ENCODE measurements around the gene PDSS1. TPM values are rescaled to one million over a fixed set of nuclear protein-coding genes. Genes with fewer than 3 reads are reported as not detected.

PDSS1 gene
- total and polyA plus RNA-seq, 2 of the 13 experiments (the other 11 are each of a cell fraction or from before 2014, with no cell fraction given), result 18.7 to 19.3 TPM

DNA sequence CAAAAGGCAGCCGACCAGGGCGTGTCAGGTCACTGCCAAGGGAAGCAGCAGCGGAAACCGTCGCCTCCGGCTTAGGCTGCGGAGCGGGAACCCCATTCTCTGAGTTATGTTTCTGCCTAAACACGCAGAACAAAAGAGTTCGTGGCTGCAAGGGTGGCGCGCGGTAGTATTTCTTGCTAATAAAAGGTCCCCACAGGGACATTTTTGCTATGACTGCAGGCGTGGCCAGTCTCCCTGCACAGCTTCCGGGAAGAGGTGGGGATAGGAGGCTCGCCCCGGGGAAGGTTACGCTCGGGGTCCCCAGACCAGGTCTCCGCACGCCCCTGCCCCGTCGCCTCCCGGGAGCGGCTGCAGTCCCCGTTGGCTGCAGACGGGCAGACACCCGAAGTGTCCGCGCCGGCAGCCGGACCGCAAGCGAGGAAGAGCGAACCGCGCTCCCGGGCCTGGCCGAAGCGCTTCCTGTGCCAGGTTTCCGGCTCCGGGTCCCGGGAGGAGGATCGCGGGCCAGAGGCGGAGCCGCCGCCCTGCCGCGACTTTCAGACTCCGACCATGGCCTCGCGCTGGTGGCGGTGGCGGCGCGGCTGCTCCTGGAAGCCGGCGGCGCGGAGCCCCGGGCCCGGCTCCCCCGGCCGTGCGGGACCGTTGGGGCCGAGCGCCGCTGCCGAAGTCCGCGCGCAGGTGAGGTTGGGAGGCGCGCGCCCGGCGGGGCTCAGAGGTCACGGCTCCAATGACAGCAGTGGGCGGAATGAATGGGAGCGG is at the start of gene PDSS1 (continued):
- TF ChIP-seq, protein P1, sequence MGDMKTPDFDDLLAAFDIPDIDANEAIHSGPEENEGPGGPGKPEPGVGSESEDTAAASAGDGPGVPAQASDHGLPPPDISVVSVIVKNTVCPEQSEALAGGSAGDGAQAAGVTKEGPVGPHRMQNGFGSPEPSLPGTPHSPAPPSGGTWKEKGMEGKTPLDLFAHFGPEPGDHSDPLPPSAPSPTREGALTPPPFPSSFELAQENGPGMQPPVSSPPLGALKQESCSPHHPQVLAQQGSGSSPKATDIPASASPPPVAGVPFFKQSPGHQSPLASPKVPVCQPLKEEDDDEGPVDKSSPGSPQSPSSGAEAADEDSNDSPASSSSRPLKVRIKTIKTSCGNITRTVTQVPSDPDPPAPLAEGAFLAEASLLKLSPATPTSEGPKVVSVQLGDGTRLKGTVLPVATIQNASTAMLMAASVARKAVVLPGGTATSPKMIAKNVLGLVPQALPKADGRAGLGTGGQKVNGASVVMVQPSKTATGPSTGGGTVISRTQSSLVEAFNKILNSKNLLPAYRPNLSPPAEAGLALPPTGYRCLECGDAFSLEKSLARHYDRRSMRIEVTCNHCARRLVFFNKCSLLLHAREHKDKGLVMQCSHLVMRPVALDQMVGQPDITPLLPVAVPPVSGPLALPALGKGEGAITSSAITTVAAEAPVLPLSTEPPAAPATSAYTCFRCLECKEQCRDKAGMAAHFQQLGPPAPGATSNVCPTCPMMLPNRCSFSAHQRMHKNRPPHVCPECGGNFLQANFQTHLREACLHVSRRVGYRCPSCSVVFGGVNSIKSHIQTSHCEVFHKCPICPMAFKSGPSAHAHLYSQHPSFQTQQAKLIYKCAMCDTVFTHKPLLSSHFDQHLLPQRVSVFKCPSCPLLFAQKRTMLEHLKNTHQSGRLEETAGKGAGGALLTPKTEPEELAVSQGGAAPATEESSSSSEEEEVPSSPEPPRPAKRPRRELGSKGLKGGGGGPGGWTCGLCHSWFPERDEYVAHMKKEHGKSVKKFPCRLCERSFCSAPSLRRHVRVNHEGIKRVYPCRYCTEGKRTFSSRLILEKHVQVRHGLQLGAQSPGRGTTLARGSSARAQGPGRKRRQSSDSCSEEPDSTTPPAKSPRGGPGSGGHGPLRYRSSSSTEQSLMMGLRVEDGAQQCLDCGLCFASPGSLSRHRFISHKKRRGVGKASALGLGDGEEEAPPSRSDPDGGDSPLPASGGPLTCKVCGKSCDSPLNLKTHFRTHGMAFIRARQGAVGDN (CRISPR knock-in tag; IDR thresholded peaks at IDR 0.05), result peak; percentile 83
- TF ChIP-seq NCOA5 (CRISPR knock-in tag; IDR thresholded peaks at IDR 0.05) (no peak), ZBTB7B (CRISPR knock-in tag; IDR thresholded peaks at IDR 0.05) (peak; percentile 41), CBX1 (IDR thresholded peaks at IDR 0.05; ENCODE audit: low read depth) (no peak), SMYD3 (CRISPR knock-in tag; IDR thresholded peaks at IDR 0.05) (no peak), ESRRA (CRISPR knock-in tag; IDR thresholded peaks at IDR 0.05; ENCODE audit: low read depth) (peak; percentile 69; the same call in 1 of the 2 replicates), JUND (CRISPR knock-in tag; IDR thresholded peaks at IDR 0.05) (no peak), KDM1A (CRISPR knock-in tag; IDR thresholded peaks at IDR 0.05) (no peak), ZNF747 (CRISPR knock-in tag; IDR thresholded peaks at IDR 0.05; ENCODE audit: borderline replicate concordance) (no peak), HNRNPH1 (optimal IDR thresholded peaks at IDR 0.05; ENCODE audit: low read depth, low read length) (no peak), ZNF329 (CRISPR knock-in tag; IDR thresholded peaks at IDR 0.05; ENCODE audit: low read depth) (no peak), ELF1 (CRISPR knock-in tag; IDR thresholded peaks at IDR 0.05) (peak; percentile 77), TMF1 (CRISPR knock-in tag; IDR thresholded peaks at IDR 0.05; ENCODE audit: low read depth) (no peak), ZSCAN30 (CRISPR knock-in tag; IDR thresholded peaks at IDR 0.05) (no peak), MAFG (CRISPR knock-in tag; IDR thresholded peaks at IDR 0.05) (no peak; the same call in 1 of the 2 replicates), SOX13 (IDR thresholded peaks at IDR 0.05) (no peak), SOX13 (CRISPR knock-in tag; conservative IDR thresholded peaks at IDR 0.05 in 1 of 2, IDR thresholded peaks at IDR 0.05 in 1 of 2) (no peak)
- TF ChIP-seq, protein P2, sequence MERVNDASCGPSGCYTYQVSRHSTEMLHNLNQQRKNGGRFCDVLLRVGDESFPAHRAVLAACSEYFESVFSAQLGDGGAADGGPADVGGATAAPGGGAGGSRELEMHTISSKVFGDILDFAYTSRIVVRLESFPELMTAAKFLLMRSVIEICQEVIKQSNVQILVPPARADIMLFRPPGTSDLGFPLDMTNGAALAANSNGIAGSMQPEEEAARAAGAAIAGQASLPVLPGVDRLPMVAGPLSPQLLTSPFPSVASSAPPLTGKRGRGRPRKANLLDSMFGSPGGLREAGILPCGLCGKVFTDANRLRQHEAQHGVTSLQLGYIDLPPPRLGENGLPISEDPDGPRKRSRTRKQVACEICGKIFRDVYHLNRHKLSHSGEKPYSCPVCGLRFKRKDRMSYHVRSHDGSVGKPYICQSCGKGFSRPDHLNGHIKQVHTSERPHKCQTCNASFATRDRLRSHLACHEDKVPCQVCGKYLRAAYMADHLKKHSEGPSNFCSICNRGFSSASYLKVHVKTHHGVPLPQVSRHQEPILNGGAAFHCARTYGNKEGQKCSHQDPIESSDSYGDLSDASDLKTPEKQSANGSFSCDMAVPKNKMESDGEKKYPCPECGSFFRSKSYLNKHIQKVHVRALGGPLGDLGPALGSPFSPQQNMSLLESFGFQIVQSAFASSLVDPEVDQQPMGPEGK (CRISPR knock-in tag; IDR thresholded peaks at IDR 0.05), result no peak; the same call in 1 of the 2 replicates
- TF ChIP-seq, protein P3, sequence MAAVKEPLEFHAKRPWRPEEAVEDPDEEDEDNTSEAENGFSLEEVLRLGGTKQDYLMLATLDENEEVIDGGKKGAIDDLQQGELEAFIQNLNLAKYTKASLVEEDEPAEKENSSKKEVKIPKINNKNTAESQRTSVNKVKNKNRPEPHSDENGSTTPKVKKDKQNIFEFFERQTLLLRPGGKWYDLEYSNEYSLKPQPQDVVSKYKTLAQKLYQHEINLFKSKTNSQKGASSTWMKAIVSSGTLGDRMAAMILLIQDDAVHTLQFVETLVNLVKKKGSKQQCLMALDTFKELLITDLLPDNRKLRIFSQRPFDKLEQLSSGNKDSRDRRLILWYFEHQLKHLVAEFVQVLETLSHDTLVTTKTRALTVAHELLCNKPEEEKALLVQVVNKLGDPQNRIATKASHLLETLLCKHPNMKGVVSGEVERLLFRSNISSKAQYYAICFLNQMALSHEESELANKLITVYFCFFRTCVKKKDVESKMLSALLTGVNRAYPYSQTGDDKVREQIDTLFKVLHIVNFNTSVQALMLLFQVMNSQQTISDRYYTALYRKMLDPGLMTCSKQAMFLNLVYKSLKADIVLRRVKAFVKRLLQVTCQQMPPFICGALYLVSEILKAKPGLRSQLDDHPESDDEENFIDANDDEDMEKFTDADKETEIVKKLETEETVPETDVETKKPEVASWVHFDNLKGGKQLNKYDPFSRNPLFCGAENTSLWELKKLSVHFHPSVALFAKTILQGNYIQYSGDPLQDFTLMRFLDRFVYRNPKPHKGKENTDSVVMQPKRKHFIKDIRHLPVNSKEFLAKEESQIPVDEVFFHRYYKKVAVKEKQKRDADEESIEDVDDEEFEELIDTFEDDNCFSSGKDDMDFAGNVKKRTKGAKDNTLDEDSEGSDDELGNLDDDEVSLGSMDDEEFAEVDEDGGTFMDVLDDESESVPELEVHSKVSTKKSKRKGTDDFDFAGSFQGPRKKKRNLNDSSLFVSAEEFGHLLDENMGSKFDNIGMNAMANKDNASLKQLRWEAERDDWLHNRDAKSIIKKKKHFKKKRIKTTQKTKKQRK (IDR thresholded peaks at IDR 0.05; ENCODE audit: low read length), result no peak
- TF ChIP-seq, protein P4, sequence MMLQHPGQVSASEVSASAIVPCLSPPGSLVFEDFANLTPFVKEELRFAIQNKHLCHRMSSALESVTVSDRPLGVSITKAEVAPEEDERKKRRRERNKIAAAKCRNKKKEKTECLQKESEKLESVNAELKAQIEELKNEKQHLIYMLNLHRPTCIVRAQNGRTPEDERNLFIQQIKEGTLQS (CRISPR knock-in tag; IDR thresholded peaks at IDR 0.05), result peak; percentile 25; the same call in 1 of the 2 replicates

Measured in HepG2 (cell line).